Measurements from ENCODE around the gene MAML3.

Gene MAML3

DNA sequence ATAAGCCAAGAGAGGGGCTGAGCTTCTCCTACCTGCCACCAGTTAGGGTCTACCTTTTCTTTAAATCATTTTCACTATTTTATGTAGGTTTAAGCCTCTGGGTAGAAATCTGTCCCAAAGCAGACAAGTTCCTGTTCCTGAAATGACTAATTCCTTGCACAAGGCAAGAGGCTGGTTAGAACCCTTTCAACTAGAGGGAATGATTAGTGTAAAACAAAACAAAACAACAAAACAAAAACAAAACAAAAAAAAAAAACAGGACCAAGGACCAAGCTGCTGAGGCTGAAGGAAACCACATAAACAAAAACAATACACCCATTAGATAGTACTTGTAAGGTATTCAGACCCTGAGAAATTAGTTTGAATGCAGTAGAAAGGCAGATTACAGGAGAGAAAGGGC is 62.7 kb downstream of the MAML3 start:
- DNase-seq (ENCODE audit: low spot score), result no peak
- TF ChIP-seq, protein P1, sequence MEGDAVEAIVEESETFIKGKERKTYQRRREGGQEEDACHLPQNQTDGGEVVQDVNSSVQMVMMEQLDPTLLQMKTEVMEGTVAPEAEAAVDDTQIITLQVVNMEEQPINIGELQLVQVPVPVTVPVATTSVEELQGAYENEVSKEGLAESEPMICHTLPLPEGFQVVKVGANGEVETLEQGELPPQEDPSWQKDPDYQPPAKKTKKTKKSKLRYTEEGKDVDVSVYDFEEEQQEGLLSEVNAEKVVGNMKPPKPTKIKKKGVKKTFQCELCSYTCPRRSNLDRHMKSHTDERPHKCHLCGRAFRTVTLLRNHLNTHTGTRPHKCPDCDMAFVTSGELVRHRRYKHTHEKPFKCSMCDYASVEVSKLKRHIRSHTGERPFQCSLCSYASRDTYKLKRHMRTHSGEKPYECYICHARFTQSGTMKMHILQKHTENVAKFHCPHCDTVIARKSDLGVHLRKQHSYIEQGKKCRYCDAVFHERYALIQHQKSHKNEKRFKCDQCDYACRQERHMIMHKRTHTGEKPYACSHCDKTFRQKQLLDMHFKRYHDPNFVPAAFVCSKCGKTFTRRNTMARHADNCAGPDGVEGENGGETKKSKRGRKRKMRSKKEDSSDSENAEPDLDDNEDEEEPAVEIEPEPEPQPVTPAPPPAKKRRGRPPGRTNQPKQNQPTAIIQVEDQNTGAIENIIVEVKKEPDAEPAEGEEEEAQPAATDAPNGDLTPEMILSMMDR (IDR thresholded peaks at IDR 0.05; ENCODE audit: borderline replicate concordance, control extremely low read depth, extremely low read depth, insufficient read depth, missing control alignments), result no peak
- in situ Hi-C loops (cut with MboI; ENCODE audit: low sequenced_read_pairs, unreplicated experiment), result no loop called here

DNA sequence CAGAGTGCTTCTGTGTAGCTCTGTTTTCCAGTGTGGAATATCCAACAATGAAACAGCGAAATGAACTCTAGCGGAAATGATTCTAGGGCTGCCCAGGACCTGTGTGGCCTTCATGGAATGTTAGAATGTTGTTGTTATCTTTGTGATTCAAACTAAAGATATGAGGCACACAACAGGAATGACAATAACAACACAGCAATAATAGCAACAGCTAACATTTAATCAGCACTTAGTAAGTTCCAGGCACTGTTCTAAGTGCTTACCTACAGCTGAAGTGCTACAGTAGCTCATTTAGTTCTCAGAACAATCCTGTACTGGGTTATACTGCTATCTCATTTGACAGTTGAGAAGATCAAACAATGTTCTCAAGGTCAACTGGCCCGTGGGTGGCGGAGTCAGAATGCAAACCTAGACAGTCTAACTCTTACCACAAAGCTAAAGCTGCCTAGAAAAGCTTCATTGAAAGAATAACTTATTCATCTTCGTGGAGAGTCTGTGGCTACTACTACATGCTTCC is 63.7 kb downstream of the MAML3 start:
- in situ Hi-C loops (cut with MboI; ENCODE audit: low sequenced_read_pairs, unreplicated experiment), result no loop called here
- DNase-seq (ENCODE audit: low spot score), result no peak
- TF ChIP-seq, protein P1 (IDR thresholded peaks at IDR 0.05; ENCODE audit: borderline replicate concordance, control extremely low read depth, extremely low read depth, insufficient read depth, missing control alignments), result no peak

DNA sequence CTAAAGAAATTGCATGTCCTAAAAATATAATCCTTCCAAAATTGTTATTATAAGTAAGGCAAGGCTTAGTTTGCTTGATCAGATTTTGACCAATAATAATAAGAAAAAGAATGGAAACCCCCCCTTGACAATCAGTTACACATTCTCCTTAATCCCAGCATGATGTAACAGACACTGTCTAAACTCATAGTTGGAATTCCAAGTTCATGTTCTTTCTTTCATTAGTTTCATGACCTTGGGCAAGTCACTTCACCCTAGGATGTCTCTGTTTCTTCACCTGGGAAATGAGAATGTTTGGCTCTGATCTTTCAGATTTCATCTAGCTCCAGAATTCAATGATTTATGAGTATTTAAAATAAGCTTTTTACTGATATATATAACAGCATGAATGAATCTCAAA is 64.8 kb downstream of the MAML3 start:
- in situ Hi-C loops (cut with MboI; ENCODE audit: low sequenced_read_pairs, unreplicated experiment), result no loop called here

DNA sequence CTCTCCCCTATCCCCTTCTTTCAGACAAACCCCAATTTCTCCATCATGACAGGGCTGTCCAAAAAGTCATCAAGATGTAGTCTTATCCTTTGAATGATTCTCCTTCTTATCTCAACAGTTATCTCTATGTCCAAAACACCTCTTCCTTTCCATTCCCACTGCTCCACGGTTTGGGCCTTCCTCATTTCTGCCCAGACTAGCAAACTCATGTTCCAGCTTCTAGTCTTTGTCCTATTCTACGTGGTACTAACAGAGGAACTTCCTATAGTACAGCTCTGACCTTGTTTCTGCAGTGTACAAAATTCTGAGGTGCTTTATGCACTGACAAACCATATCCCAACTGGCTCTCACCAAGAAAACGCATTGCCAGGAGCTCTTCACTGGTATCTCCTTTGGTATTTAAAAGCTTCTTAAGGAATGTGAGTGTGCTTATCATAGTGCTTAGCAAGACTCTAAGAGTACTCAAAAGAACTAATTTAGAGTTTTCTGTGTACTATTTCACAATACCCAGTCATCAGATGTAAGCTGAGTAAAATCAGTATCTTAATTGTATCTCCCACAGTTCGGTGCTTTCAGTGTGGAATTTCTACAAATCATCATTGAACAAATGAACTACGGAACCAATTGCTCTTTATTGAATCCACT is 65.5 kb downstream of the MAML3 start:
- in situ Hi-C loops (cut with MboI; ENCODE audit: low sequenced_read_pairs, unreplicated experiment), result no loop called here
- no peak for DNase-seq (ENCODE audit: low spot score)
- TF ChIP-seq, protein P1 (IDR thresholded peaks at IDR 0.05; ENCODE audit: borderline replicate concordance, control extremely low read depth, extremely low read depth, insufficient read depth, missing control alignments), result no peak

More for the DNA sequence above, 64.8 kb downstream of the MAML3 start:
- no peak for DNase-seq (ENCODE audit: low spot score)
- TF ChIP-seq, protein P1 (IDR thresholded peaks at IDR 0.05; ENCODE audit: borderline replicate concordance, control extremely low read depth, extremely low read depth, insufficient read depth, missing control alignments), result no peak

DNA sequence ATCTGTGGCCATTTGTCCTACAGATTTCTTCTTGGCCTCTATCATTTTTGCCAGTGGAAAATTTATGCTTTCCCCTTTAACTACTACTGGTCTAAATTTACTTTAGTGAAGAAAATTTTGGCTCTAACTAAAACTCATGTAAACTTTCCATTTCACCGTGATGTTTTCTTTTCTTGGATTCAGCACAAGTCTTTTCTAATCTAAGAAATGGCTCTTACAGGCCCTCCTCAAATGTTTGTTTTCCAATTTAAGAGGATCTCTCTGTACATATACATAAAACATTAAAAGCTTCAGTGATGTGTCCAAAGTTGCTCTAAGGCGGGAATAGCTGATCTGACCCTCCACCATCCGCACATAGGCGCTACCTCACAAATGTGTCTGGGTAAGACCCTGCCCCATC is 68.1 kb downstream of the MAML3 start:
- in situ Hi-C loops (cut with MboI; ENCODE audit: low sequenced_read_pairs, unreplicated experiment), result no loop called here
- TF ChIP-seq, protein P1 (IDR thresholded peaks at IDR 0.05; ENCODE audit: borderline replicate concordance, control extremely low read depth, extremely low read depth, insufficient read depth, missing control alignments), result no peak
- DNase-seq (ENCODE audit: low spot score), result no peak

DNA sequence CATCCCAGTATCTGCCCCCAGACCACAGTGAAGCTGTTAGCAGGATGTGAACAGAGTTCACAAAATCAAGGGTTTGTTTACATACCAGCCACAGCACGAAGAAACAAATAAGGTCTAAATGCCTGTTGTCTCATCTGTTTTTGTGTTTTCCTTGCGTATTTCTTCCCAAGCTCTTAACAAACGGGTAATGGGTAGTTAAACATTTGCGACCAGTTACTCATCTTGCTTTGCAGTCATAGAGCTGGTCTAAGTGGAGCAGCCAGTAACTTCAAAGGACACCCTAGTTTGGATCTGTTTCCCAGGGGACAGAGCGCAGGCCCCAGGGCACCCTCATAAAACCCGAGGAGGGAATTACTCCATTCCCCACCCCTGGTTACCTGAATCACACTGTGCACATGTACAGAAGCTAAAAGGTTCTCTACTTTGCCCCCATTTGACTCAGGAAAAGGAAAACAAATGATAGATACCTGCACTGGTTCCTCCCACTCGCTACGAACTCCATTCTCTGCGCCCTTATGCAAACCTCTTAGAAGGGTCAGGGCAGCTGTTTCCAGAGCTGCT is 68.8 kb downstream of the MAML3 start:
- TF ChIP-seq, protein P1 (IDR thresholded peaks at IDR 0.05; ENCODE audit: borderline replicate concordance, control extremely low read depth, extremely low read depth, insufficient read depth, missing control alignments), result no peak
- DNase-seq (ENCODE audit: low spot score), result no peak
- in situ Hi-C loops (cut with MboI; ENCODE audit: low sequenced_read_pairs, unreplicated experiment), result no loop called here
